Right hindlimb (tissue), 1 donor: ENCODE results near the gene FAM156A.
A peak's percentile ranks its signal among the peaks of the same experiment; 100 is the strongest.
"Not testable (repeated sequence)": the region's sequence is repeated elsewhere in the genome, so short reads cannot be mapped to it uniquely, and the experiment has no call there.

Source experiments
- DNase-seq: peaks from one replicate; pipeline ENCODE4 v3.0.0-alpha.2; 2018

The FAM156A gene

GRCh38 chrX:52966993-52967738 is 8.8 kb upstream of the FAM156A start:
- not testable (repeated sequence) for DNase-seq

DNA sequence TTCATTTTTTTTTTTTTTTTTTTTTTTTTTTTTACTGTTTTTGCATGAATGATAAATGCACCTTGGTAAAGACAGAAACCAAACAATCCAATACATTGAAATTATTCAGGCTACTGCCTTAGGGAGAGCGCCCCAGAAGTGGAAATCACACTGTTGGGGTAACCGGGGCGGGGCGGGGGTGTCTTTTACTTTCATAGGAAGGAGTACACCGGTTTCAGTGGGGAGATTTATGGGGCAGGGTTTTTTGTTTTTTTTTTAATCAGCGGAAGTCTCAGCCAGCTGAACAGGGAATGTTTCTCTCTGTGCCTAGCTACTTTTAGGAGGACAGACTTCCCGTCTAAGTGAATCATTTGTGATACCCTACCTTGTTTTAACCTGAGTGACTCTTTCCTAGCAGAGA is 643 bp upstream of the FAM156A start:
- DNase-seq = not testable (repeated sequence)

DNA sequence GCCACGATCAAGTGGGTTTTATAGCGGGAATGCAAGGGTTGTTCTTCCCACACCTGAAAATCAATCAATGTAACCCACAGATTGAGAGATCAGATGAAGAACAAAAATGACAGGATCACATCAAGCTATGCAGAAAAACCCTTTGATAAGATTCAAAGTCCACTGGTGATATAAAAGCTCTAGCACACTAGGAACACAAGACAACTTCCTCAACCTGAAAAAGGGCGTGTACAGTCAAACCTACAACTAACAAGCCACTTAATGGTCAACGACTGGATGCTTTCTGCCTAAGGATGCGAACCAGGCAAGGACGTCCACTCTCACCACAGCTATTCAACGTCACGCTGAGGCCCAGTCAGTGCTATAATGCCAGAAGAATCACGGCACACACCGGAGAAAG is 8.4 kb downstream of the FAM156A start:
- not testable (repeated sequence) for DNase-seq

GRCh38 chrX:52949325-52949724 is 9.0 kb downstream of the FAM156A start:
- not testable (repeated sequence) for DNase-seq

GRCh38 chrX:52948265-52948664 is 10.1 kb downstream of the FAM156A start:
- not testable (repeated sequence) for DNase-seq

- not testable (repeated sequence) for DNase-seq
Measured at GRCh38 chrX:52947501-52947900, 10.8 kb downstream of the FAM156A start.

- not testable (repeated sequence) for DNase-seq
Measured at GRCh38 chrX:52945838-52946494, 12.4 kb downstream of the FAM156A start.

GRCh38 chrX:52941728-52942127 is 16.6 kb downstream of the FAM156A start:
- not testable (repeated sequence) for DNase-seq

DNA sequence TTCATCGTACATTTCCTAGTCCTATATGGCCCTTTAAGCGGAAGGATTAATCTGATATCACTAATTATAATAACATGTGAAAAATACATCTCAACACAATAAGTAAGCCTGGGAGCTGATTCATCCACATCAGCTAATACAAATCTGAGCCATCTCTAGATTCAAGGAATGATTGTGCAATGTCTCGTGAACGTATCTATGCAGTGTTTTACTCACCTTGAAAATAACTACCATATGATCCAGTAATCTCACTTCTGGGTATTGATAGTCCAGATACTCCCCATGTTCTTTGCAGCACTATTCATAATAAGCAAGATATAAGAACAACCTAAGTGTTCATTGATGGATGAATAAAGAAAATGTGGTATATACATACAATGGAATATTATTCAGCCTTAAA is 17.6 kb downstream of the FAM156A start:
- DNase-seq = not testable (repeated sequence)

- DNase-seq = not testable (repeated sequence)
Measured at GRCh38 chrX:52935470-52935784, 22.9 kb downstream of the FAM156A start.

- peak; percentile 94 for DNase-seq
Measured at GRCh38 chrX:52934704-52935469, 23.4 kb downstream of the FAM156A start.

GRCh38 chrX:52933976-52934703 is 24.2 kb downstream of the FAM156A start:
- no peak for DNase-seq

DNA sequence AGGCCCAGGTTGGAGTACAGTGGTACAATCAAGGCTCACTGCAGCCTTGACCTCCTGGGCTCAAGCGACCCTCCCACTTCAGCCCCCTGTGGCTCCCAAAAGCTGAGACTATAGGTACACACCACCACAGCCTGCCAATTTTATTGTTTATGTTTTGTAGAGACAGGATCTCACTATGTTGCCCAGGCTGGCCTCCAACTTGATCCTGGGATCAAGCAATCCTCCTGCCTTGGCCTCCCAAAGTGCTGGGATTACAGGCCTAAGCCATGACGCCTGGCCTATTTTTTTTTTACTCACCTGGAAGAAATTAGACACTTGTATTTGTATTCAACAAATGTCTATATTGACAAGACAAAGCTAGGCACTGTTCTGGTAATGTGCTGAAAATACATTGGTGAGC is 25.1 kb downstream of the FAM156A start:
- DNase-seq = no peak

GRCh38 chrX:52930214-52930613 is 28.1 kb downstream of the FAM156A start:
- DNase-seq = not testable (repeated sequence)

DNA sequence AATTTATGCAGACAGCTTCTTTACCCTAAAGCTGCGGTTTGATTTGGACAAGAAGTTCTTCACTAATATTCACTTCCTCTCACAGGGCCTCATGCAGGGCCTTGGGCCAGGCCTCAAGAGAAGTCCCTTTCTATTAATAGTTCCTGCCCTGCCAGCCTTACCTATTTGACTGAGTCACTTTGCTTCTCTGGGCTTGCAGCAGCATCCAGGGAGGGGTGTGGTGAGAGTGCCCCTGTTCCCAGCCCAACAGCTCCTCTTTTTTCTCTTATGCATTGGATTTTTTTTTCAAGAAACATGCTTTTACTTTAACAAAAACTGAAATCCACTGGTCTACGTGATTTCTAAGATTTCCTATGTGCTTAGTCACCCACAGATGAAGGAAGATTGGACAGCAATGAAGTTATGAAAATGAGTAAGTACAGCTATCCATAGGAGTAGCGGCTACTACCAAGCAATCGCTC is 34.5 kb downstream of the FAM156A start:
- peak; percentile 55 for DNase-seq

DNA sequence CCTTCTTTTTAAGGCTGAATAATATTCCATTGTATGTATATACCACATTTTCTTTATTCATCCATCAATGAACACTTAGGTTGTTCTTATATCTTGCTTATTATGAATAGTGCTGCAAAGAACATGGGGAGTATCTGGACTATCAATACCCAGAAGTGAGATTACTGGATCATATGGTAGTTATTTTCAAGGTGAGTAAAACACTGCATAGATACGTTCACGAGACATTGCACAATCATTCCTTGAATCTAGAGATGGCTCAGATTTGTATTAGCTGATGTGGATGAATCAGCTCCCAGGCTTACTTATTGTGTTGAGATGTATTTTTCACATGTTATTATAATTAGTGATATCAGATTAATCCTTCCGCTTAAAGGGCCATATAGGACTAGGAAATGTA is 43.6 kb downstream of the FAM156A start:
- DNase-seq = not testable (repeated sequence)

DNA sequence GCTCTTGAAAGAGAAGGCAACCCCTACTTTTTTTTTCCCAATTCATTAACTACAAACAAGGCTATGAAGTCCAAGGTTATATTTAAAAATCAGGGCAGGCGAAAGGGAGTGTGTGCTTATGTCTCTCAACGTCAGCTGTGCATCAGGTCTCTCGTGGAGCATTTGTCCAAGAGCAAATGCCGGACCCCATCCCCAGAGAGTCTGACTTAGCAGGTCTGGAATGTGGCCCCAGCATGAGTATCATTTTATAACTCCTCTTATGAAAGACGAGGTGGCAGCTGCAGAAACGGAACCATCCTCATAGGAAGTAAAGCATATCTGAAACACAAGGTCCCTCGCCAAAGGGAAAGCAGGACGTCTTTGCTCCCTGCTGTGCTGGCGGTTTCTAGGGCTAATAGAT is 44.6 kb downstream of the FAM156A start:
- DNase-seq = not testable (repeated sequence)

- DNase-seq = not testable (repeated sequence)
Measured at GRCh38 chrX:52909313-52909969, 48.9 kb downstream of the FAM156A start.

GRCh38 chrX:52907900-52908299 is 50.4 kb downstream of the FAM156A start:
- DNase-seq = not testable (repeated sequence)

DNA sequence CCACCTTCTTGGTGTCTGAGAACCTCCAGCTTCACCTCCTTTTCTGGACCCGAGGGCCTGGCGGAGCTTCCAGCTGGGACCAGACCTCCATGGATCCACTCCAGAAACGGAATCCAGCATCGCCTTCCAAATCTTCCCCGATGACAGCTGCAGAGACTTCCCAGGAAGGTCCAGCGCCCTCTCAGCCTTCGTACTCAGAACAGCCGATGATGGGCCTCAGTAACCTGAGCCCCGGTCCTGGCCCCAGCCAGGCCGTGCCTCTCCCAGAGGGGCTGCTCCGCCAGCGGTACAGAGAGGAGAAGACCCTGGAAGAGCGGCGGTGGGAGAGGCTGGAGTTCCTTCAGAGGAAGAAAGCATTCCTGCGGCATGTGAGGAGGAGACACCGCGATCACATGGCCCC is 51.2 kb downstream of the FAM156A start:
- not testable (repeated sequence) for DNase-seq

DNA sequence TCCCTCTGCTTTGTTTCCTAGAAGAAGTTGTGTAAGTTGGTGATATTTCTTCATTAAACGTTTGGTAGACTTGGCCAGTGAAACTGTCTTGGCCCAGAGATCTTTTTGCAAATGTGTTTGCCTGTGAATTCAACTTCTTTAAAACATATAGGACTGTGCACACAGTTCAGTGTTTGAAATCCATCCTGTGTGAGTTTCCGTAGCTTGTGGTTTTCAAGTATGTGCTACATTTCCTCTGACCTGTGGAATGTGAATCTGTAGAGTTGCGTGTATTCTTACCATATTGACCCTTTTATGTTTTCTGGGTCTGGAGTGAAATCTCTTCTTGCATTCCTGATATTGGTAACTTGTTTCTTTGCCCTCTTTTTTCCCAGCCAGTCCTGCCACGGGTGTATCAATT is 52.2 kb downstream of the FAM156A start:
- DNase-seq = not testable (repeated sequence)

DNA sequence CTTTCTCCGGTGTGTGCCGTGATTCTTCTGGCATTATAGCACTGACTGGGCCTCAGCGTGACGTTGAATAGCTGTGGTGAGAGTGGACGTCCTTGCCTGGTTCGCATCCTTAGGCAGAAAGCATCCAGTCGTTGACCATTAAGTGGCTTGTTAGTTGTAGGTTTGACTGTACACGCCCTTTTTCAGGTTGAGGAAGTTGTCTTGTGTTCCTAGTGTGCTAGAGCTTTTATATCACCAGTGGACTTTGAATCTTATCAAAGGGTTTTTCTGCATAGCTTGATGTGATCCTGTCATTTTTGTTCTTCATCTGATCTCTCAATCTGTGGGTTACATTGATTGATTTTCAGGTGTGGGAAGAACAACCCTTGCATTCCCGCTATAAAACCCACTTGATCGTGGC is 52.8 kb downstream of the FAM156A start:
- not testable (repeated sequence) for DNase-seq
